Liver (tissue), 9 donors: ENCODE measurements around the gene EDIL3. TPM values are rescaled to one million over a fixed set of nuclear protein-coding genes. Genes with fewer than 3 reads are reported as not detected.

Source experiments
- DNase-seq: peaks from one replicate; pipeline ENCODE4 v3.0.0-alpha.2; 2017; ENCODE audit warnings: low spot score
- H3K27ac ChIP-seq, 2 donors: one replicate each; pipeline ENCODE4 v1.7.0; 2013; ENCODE audit warnings: inconsistent platforms in 2 of 2, low read length in 2 of 2, control low read depth in 1 of 2, low read depth in 1 of 2, mild to moderate bottlenecking in 1 of 2
- H3K27me3 ChIP-seq, 4 donors: one replicate each; pipeline versions ENCODE4 v1.6.1 to v1.7.0; 2013; ENCODE audit warnings: low read length in 3 of 4, inconsistent platforms in 1 of 4, mild to moderate bottlenecking in 1 of 4, moderate library complexity in 1 of 4; ENCODE audit not compliant: control insufficient read depth in 4 of 4, insufficient read depth in 4 of 4
- H3K36me3 ChIP-seq, 4 donors: one replicate each; pipeline versions ENCODE4 v1.6.1 to v1.7.0; 2013; ENCODE audit warnings: low read length in 3 of 4, mild to moderate bottlenecking in 3 of 4, low read depth in 1 of 4, moderate library complexity in 1 of 4; ENCODE audit not compliant: control insufficient read depth in 4 of 4, insufficient read depth in 3 of 4
- H3K4me1 ChIP-seq, 4 donors: one replicate each; pipeline versions ENCODE4 v1.6.1 to v1.7.0; 2013; ENCODE audit warnings: low read length in 3 of 4, mild to moderate bottlenecking in 3 of 4, moderate library complexity in 1 of 4; ENCODE audit not compliant: control insufficient read depth in 4 of 4, insufficient read depth in 4 of 4
- H3K4me3 ChIP-seq, 3 donors: one replicate each; pipeline versions ENCODE4 v1.6.1 to v1.7.0; 2013; ENCODE audit warnings: low read length in 3 of 3, control low read depth in 1 of 3, low read depth in 1 of 3, mild to moderate bottlenecking in 1 of 3
- H3K9ac ChIP-seq, 2 donors: one replicate each; pipeline ENCODE4 v1.7.0; 2013; ENCODE audit warnings: low read length in 2 of 2, mild to moderate bottlenecking in 2 of 2, moderate library complexity in 2 of 2, control low read depth in 1 of 2, low read depth in 1 of 2
- H3K9me3 ChIP-seq, 4 donors: one replicate each; pipeline versions ENCODE4 v1.6.1 to v1.7.0; 2013; ENCODE audit warnings: low read length in 3 of 4; ENCODE audit not compliant: control insufficient read depth in 4 of 4
- ATF3 ChIP-seq: IDR thresholded peaks from 2 replicates; pipeline ENCODE4 v1.6.1; 2016; ENCODE audit warnings: antibody characterized with exemption
- EGR1 ChIP-seq, 2 donors: IDR thresholded peaks; 2 replicates each; pipeline ENCODE4 v1.6.1; 2016 to 2018; ENCODE audit warnings: antibody characterized with exemption in 2 of 2, low read depth in 2 of 2
- FOXA1 ChIP-seq: IDR thresholded peaks from 2 replicates; pipeline ENCODE4 v1.6.1; 2016; ENCODE audit warnings: antibody characterized with exemption
- GABPA ChIP-seq, 2 donors: IDR thresholded peaks in 1 of 2; conservative IDR thresholded peaks in 1 of 2; 2 replicates each; pipeline ENCODE4 v1.6.1; 2016; ENCODE audit warnings: antibody characterized with exemption in 2 of 2, mild to moderate bottlenecking in 1 of 2, moderate library complexity in 1 of 2
- HNF4A ChIP-seq, 2 donors: conservative IDR thresholded peaks; 2 replicates each; pipeline ENCODE4 v1.6.1; 2016; ENCODE audit warnings: antibody characterized with exemption in 2 of 2, mild to moderate bottlenecking in 2 of 2
- JUND ChIP-seq, 2 donors: IDR thresholded peaks; 2 replicates each; pipeline ENCODE4 v1.6.1; 2016; ENCODE audit warnings: antibody characterized with exemption in 2 of 2
- NR2F2 ChIP-seq: IDR thresholded peaks from 2 replicates; pipeline ENCODE4 v1.6.1; 2016; ENCODE audit warnings: antibody characterized with exemption
- RAD21 ChIP-seq, 2 donors: IDR thresholded peaks; 2 replicates each; pipeline ENCODE4 v1.6.1; 2016; ENCODE audit warnings: antibody characterized with exemption in 2 of 2, mild to moderate bottlenecking in 2 of 2
- REST ChIP-seq: IDR thresholded peaks from 2 replicates; pipeline ENCODE4 v1.6.1; 2016; ENCODE audit warnings: antibody characterized with exemption, mild to moderate bottlenecking
- RXRA ChIP-seq, 2 donors: IDR thresholded peaks; 2 replicates each; pipeline ENCODE4 v1.6.1; 2017 to 2018; ENCODE audit warnings: antibody characterized with exemption in 2 of 2, mild to moderate bottlenecking in 1 of 2
- SP1 ChIP-seq: IDR thresholded peaks from 2 replicates; pipeline ENCODE4 v1.6.1; 2018; ENCODE audit warnings: antibody characterized with exemption, mild to moderate bottlenecking
- TAF1 ChIP-seq: conservative IDR thresholded peaks from 2 replicates; pipeline ENCODE4 v1.6.1; 2016; ENCODE audit warnings: antibody characterized with exemption, mild to moderate bottlenecking
- YY1 ChIP-seq: IDR thresholded peaks from 2 replicates; pipeline ENCODE4 v1.6.1; 2016; ENCODE audit warnings: antibody characterized with exemption, mild to moderate bottlenecking
- WGBS: extraction: QIAGEN DNeasy Blood & Tissue Kit; methylation state at CpG from one replicate; pipeline ENCODE4 v1.1.7; 2013; 5-methylcytosine and 5-hydroxymethylcytosine counted together
- polyA plus RNA-seq, 2 donors: library from polyadenylated mRNA; stranded (reverse) in 1 of 2; unstranded in 1 of 2; fragments of 200-250 nt in 1 of 2; fragments of >200 nt in 1 of 2; fragmentation: Nextera tagmentation in 1 of 2; extraction: Ambion mirVana in 1 of 2; gene quantifications; one replicate each; pipeline versions ENCODE4 v1.2.1 to v1.2.3, GENCODE V29; 2013 to 2015
- total RNA-seq, 2 donors: library from RNA; depleted of rRNA; stranded (reverse); fragments of >200 nt; gene quantifications; one replicate each; pipeline ENCODE4 v1.2.3, GENCODE V29; 2014
- TF ChIP-seq, protein P1 (sequence below): IDR thresholded peaks from 2 replicates; pipeline ENCODE4 v1.6.1; 2016; ENCODE audit warnings: antibody characterized with exemption
- TF ChIP-seq, protein P2 (sequence below): fragments of 150-350 bp; IDR thresholded peaks from 2 replicates; pipeline ENCODE4 v1.5.1; 2017; ENCODE audit warnings: improper control_type of control experiment, low read depth, low read length; ENCODE audit not compliant: missing input control
- donor health status: healthy.
- donor health status: healthy.
- donor health status: healthy.
- donor health status: healthy.
- donor health status: healthy.

The EDIL3 gene
- total and polyA plus RNA-seq, 4 donors = 0.33 to 12.0 (median 0.76) TPM

GRCh38 chr5:84275609-84276008, 109.1 kb downstream of the EDIL3 start (continued):
- TF ChIP-seq EGR1 (IDR thresholded peaks at IDR 0.05; ENCODE audit: low read depth in 2 of 2) (no peak), ATF3 (no peak)

DNA sequence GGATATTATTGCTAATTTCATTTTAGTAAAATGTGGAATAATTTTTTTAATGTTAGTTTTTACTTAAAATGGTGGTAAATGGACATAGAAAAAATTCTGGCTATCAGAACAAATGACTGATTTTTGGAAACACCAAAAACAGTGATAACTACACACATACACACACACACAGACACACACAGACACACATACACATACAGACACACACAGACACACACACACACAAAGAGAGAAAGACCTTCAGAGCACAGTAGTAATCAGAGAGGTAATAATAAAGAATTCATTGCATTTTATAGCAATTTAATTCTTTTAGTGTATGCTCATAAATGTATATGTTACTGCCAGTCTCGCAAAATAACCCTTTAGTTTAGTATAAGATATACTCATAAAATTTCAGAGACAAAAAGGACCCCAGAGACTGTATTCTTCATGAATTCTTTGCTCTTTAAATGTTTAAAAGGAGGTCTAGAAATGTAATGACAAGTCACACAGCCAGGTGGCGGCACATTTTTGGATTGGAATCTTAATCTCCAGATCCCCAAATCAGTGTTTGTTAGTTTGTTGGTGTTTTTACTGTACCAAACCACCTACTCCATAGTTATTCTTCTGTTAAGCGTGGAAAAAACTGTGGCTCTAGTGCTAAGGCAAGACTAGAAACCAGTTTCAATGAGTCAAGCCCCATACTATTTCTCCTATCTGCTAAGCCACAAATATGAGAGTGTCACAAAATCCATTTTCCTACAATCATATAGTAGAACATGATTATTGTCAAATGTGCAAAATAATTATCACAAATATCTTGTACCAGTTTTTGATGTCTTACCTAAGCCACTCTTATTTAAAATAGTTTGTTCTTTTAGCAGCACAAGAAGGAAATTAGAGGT, 109.9 kb downstream of the EDIL3 start:
- H3K4me3 ChIP-seq = no peak overlapping the region
- no peaks in the 10 kb centered on the region for H3K4me1 ChIP-seq
- H3K27me3 ChIP-seq = no peaks in the 10 kb centered on the region
- TF ChIP-seq HNF4A (conservative IDR thresholded peaks at IDR 0.05) = no peak
- peak; percentile 77 to 82 for TF ChIP-seq RAD21 (IDR thresholded peaks at IDR 0.05)
- no peak for TF ChIP-seq RXRA (IDR thresholded peaks at IDR 0.05)
- TF ChIP-seq, protein P1, sequence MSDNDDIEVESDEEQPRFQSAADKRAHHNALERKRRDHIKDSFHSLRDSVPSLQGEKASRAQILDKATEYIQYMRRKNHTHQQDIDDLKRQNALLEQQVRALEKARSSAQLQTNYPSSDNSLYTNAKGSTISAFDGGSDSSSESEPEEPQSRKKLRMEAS = no peak
- TF ChIP-seq TAF1 = no peak
- no peak for TF ChIP-seq JUND (IDR thresholded peaks at IDR 0.05)
- TF ChIP-seq, protein P2, sequence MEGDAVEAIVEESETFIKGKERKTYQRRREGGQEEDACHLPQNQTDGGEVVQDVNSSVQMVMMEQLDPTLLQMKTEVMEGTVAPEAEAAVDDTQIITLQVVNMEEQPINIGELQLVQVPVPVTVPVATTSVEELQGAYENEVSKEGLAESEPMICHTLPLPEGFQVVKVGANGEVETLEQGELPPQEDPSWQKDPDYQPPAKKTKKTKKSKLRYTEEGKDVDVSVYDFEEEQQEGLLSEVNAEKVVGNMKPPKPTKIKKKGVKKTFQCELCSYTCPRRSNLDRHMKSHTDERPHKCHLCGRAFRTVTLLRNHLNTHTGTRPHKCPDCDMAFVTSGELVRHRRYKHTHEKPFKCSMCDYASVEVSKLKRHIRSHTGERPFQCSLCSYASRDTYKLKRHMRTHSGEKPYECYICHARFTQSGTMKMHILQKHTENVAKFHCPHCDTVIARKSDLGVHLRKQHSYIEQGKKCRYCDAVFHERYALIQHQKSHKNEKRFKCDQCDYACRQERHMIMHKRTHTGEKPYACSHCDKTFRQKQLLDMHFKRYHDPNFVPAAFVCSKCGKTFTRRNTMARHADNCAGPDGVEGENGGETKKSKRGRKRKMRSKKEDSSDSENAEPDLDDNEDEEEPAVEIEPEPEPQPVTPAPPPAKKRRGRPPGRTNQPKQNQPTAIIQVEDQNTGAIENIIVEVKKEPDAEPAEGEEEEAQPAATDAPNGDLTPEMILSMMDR = peak; percentile 53
- TF ChIP-seq GABPA (IDR thresholded peaks at IDR 0.05 in 1 of 2, conservative IDR thresholded peaks at IDR 0.05 in 1 of 2) = no peak
- TF ChIP-seq REST = no peak
- no peak for TF ChIP-seq NR2F2
- no peak for TF ChIP-seq YY1
- TF ChIP-seq FOXA1 = no peak
- peak; percentile 37 for DNase-seq
- no peaks in the 10 kb centered on the region for H3K36me3 ChIP-seq
- H3K9ac ChIP-seq = no peak overlapping the region
- no peaks in the 10 kb centered on the region for H3K9me3 ChIP-seq
- 38% methylated on average over 3 of the region's 3 CpGs for WGBS
- no peak overlapping the region for H3K27ac ChIP-seq

DNA sequence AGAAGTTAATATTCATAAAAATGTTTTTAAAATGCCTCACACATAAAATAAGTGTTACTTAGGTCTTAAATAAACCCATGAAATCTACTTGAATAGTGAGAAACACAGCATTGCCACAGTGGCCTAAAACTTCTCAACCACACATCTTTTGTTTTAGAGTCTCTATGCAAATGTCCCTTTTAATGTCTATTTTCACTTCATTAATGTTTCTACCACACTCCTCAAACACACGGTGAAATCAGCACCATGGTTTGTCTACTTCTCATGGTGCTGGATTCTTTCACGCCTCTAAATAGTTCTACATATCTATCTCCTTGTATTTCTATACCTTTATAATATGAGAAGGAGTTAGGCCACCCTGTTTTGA, 111.2 kb downstream of the EDIL3 start:
- Histone ChIP-seq H3K4me3 (no peak overlapping the region), H3K27me3 (no peaks in the 10 kb centered on the region), H3K36me3 (no peaks in the 10 kb centered on the region), H3K9me3 (no peaks in the 10 kb centered on the region), H3K9ac (no peak overlapping the region), H3K4me1 (no peaks in the 10 kb centered on the region), H3K27ac (no peak overlapping the region)
- TF ChIP-seq RAD21 (IDR thresholded peaks at IDR 0.05) = no peak
- TF ChIP-seq RXRA (IDR thresholded peaks at IDR 0.05) = no peak
- no peak for TF ChIP-seq SP1
- TF ChIP-seq, protein P1 = no peak
- TF ChIP-seq TAF1 = no peak
- no peak for TF ChIP-seq HNF4A (conservative IDR thresholded peaks at IDR 0.05)
- WGBS = 87% methylated on average over 2 of the region's 2 CpGs
- DNase-seq = no peak
